Transverse colon (tissue), 4 donors: Measurements from ENCODE around the gene TCEANC. TPM values are rescaled to one million over a fixed set of nuclear protein-coding genes. Genes with fewer than 3 reads are reported as not detected.
"Not testable (repeated sequence)": the region's sequence is repeated elsewhere in the genome, so short reads cannot be mapped to it uniquely, and the experiment has no call there.

Experiments
- DNase-seq: peaks from one replicate; pipeline ENCODE4 v3.0.0-alpha.2; 2019
- H3K27ac ChIP-seq, 4 donors: fragments of 200-600 bp; sonication (generic); 2 replicates each; pipeline ENCODE4 v1.5.1; 2016 to 2018; ENCODE audit warnings: inconsistent platforms in 4 of 4
- H3K27me3 ChIP-seq: fragments of 200-600 bp; sonication (generic); 2 replicates; pipeline ENCODE4 v1.5.1; 2017; ENCODE audit warnings: inconsistent platforms
- H3K36me3 ChIP-seq, 4 donors: fragments of 200-600 bp; sonication (generic); 2 replicates each; pipeline ENCODE4 v1.5.1; 2017 to 2019; ENCODE audit warnings: inconsistent platforms in 4 of 4
- H3K4me1 ChIP-seq, 4 donors: fragments of 200-600 bp; sonication (generic); 2 replicates each; pipeline ENCODE4 v1.5.1; 2017 to 2020; ENCODE audit warnings: inconsistent platforms in 4 of 4
- H3K4me3 ChIP-seq, 4 donors: fragments of 200-600 bp; sonication (generic); 1 replicate in 1 of 4; 2 replicates in 3 of 4; pipeline versions ENCODE4 v1.5.1 to v1.6.1; 2017 to 2019; ENCODE audit warnings: inconsistent platforms in 4 of 4
- H3K9me3 ChIP-seq, 2 donors: fragments of 200-600 bp; sonication (generic); 2 replicates each; pipeline ENCODE4 v1.5.1; 2017 to 2019; ENCODE audit warnings: inconsistent platforms in 2 of 2
- CTCF ChIP-seq, 5 experiments: fragments of 200-600 bp in 3 of 5; fragments of 450-650 bp in 2 of 5; sonication (generic) in 3 of 5; IDR thresholded peaks; 1 replicate in 2 of 5; 2 replicates in 3 of 5; pipeline ENCODE4 v1.5.1; 2016 to 2017; ENCODE audit warnings: antibody characterized with exemption in 5 of 5, inconsistent platforms in 3 of 5, mild to moderate bottlenecking in 2 of 5, moderate library complexity in 1 of 5
- EP300 ChIP-seq: sonication (generic); formaldehyde crosslinking; IDR thresholded peaks from one replicate; pipeline ENCODE4 v1.6.1; 2017; ENCODE audit warnings: antibody characterized with exemption, low read depth
- POLR2A ChIP-seq: fragments of 450-650 bp; IDR thresholded peaks from one replicate; pipeline ENCODE4 v1.6.1; 2016; ENCODE audit warnings: antibody characterized with exemption, mild to moderate bottlenecking, moderate library complexity
- POLR2AphosphoS5 ChIP-seq, 3 donors: sonication (generic); formaldehyde crosslinking; IDR thresholded peaks; one replicate each; pipeline ENCODE4 v1.6.1; 2016; ENCODE audit warnings: antibody characterized with exemption in 3 of 3
- WGBS, 2 donors: methylation state at CpG; one replicate each; pipeline ENCODE4 v1.1.5; 2018; ENCODE audit warnings: low coverage in 1 of 2; 5-methylcytosine and 5-hydroxymethylcytosine counted together
- in situ Hi-C, 4 donors: fragments of 200-750 bp; cut with MboI; loops; one replicate each; pipeline versions ENCODE4 v1.15.0 to v1.15.1; 2017; ENCODE audit warnings: low sequenced_read_pairs in 3 of 4, low pct_ligation_motif_present in 1 of 4, low pct_unique_long_range_greater_than_20kb in 1 of 4
- intact Hi-C: fragments of 100-400 bp; cut with DNase I; formaldehyde crosslinking; loops from one replicate; pipeline ENCODE4 v1.15.1; 2023; ENCODE audit warnings: low total_unique reads
- total RNA-seq, 4 donors: library from RNA; depleted of rRNA; stranded (reverse); fragments of >200 nt; gene quantifications; one replicate each; pipeline ENCODE4 v1.1.0, GENCODE V29; 2016

TCEANC gene
- total RNA-seq, 4 donors from 2014 or later: 0.20 to 9.1 (median 3.7) TPM

GRCh38 chrX:13676885-13677284 lies 23.9 kb downstream of the TCEANC start:
- TF ChIP-seq CTCF (IDR thresholded peaks at IDR 0.05): no peak
- TF ChIP-seq POLR2AphosphoS5 (IDR thresholded peaks at IDR 0.05): no peak
- no peak for TF ChIP-seq EP300
- no peak for TF ChIP-seq POLR2A
- in situ Hi-C loops: no loop called here
- Histone ChIP-seq H3K4me1 (no peaks in the 10 kb centered on the region), H3K27ac (no peak overlapping the region), H3K4me3 (no peak overlapping the region), H3K36me3 (no peaks in the 10 kb centered on the region), H3K27me3 (no peaks in the 10 kb centered on the region), H3K9me3 (no peaks in the 10 kb centered on the region)
- no peak for DNase-seq
- intact Hi-C loops: no loop called here

- H3K4me1 ChIP-seq, H3K27ac ChIP-seq, in situ Hi-C loops, H3K4me3 ChIP-seq, H3K27me3 ChIP-seq, DNase-seq, H3K36me3 ChIP-seq, H3K9me3 ChIP-seq, intact Hi-C loops: not testable (repeated sequence)
- WGBS, 2 donors: 97% methylated on average over 4 of the region's 4 CpGs; no CpG with 5 or more reads in 1 of the 2 donors
These were observed 26.8 kb downstream of the TCEANC start for GRCh38 chrX:13679700-13680099.

- intact Hi-C loops (no loop called here), in situ Hi-C loops (no loop called here)
- H3K9me3 ChIP-seq: no peaks in the 10 kb centered on the region
- H3K4me1 ChIP-seq: no peaks in the 10 kb centered on the region
- H3K4me3 ChIP-seq: no peak overlapping the region
- no peaks in the 10 kb centered on the region for H3K36me3 ChIP-seq
- no peak overlapping the region for H3K27ac ChIP-seq
- 78 to 80% methylated on average over 1 to 7 of the region's 7 CpGs for WGBS, 2 donors
- H3K27me3 ChIP-seq: no peaks in the 10 kb centered on the region
- no peak for TF ChIP-seq EP300
- TF ChIP-seq POLR2AphosphoS5 (IDR thresholded peaks at IDR 0.05): no peak
- no peak for TF ChIP-seq POLR2A
- no peak for TF ChIP-seq CTCF (IDR thresholded peaks at IDR 0.05)
- DNase-seq: no peak
These were observed 28.7 kb downstream of the TCEANC start for GRCh38 chrX:13681595-13681994.

GRCh38 chrX:13684361-13684760 lies 31.4 kb downstream of the TCEANC start:
- Histone ChIP-seq H3K4me3 (no peak overlapping the region), H3K9me3 (no peaks in the 10 kb centered on the region), H3K4me1 (peaks cover 0 to 4% (median 0%) of the 10 kb centered on the region in 4 donors), H3K27ac (no peak overlapping the region), H3K27me3 (no peaks in the 10 kb centered on the region), H3K36me3 (no peaks in the 10 kb centered on the region)
- TF ChIP-seq POLR2A: no peak
- intact Hi-C loops: no loop called here
- in situ Hi-C loops: no loop called here
- no peak for DNase-seq
- WGBS, 2 donors: 75 to 100% methylated on average over 1 to 4 of the region's 4 CpGs

GRCh38 chrX:13685126-13685763 lies 32.3 kb downstream of the TCEANC start:
- intact Hi-C loops: no loop called here
- TF ChIP-seq POLR2AphosphoS5 (IDR thresholded peaks at IDR 0.05) (no peak), CTCF (IDR thresholded peaks at IDR 0.05) (no peak), POLR2A (no peak), EP300 (no peak)

More at GRCh38 chrX:13685126-13685763, 32.3 kb downstream of the TCEANC start:
- Histone ChIP-seq H3K4me1 (peaks cover 0 to 4% (median 0%) of the 10 kb centered on the region in 4 donors), H3K4me3 (no peak overlapping the region), H3K27me3 (no peaks in the 10 kb centered on the region), H3K27ac (no peak overlapping the region), H3K9me3 (no peaks in the 10 kb centered on the region), H3K36me3 (no peaks in the 10 kb centered on the region)
- DNase-seq: no peak
- in situ Hi-C loops: no loop called here
- WGBS, 2 donors: 25 to 40% methylated on average over 2 to 3 of the region's 3 CpGs
